NB4 (cell line): ENCODE results near the gene SLC25A21.

ENCODE experiments used
- POLR2A ChIP-seq: IDR thresholded peaks from 2 replicates; pipeline ENCODE4 v1.6.1; 2011; ENCODE audit warnings: mild to moderate bottlenecking; ENCODE audit not compliant: insufficient read length; ENCODE audit errors: extremely low read depth
- TF ChIP-seq, protein P1 (sequence below): IDR thresholded peaks from one replicate; pipeline ENCODE4 v1.5.1; 2012; ENCODE audit warnings: low read depth, low read length
- TF ChIP-seq, protein P2 (sequence below): IDR thresholded peaks from 2 replicates; pipeline ENCODE4 v1.6.1; 2011; ENCODE audit warnings: low read depth, low read length

DNA sequence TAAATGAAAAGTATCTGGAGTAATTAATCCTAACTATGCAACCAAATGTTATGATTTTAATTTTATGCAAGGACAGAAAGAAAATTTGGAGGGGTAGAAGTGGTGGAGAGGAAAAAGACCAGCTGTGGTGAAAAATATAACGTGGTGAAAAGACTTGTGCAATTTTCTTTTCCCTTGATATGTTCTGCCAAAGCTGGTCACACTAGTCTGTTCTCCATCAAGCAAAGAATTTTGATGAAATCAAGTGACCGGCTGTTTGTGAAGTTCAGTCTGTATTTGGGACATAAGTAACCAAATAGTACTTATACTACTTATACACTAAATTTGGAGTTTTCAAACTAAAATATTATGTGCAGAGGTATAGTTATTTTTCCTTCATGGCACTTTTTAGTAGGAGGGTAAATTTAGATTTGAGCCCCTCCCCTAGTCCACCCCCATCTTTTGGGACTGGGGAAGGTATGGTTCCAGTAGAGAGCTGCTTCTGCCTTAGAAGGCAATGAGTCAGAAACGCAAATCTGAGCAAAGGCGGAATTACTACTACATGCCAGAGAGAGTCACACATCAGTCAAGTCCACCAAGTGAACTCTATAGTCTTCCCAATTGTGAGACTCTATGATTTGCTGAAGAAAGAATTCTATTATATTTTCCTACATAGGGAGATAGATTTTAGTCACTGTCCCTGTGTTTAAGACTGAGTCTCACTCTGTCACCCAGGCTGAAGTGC is 229.7 kb downstream of the SLC25A21 start:
- TF ChIP-seq, protein P1, sequence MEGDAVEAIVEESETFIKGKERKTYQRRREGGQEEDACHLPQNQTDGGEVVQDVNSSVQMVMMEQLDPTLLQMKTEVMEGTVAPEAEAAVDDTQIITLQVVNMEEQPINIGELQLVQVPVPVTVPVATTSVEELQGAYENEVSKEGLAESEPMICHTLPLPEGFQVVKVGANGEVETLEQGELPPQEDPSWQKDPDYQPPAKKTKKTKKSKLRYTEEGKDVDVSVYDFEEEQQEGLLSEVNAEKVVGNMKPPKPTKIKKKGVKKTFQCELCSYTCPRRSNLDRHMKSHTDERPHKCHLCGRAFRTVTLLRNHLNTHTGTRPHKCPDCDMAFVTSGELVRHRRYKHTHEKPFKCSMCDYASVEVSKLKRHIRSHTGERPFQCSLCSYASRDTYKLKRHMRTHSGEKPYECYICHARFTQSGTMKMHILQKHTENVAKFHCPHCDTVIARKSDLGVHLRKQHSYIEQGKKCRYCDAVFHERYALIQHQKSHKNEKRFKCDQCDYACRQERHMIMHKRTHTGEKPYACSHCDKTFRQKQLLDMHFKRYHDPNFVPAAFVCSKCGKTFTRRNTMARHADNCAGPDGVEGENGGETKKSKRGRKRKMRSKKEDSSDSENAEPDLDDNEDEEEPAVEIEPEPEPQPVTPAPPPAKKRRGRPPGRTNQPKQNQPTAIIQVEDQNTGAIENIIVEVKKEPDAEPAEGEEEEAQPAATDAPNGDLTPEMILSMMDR, result no peak
- no peak for TF ChIP-seq POLR2A
- TF ChIP-seq, protein P2, sequence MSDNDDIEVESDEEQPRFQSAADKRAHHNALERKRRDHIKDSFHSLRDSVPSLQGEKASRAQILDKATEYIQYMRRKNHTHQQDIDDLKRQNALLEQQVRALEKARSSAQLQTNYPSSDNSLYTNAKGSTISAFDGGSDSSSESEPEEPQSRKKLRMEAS, result no peak
